ENCODE measurements around the gene CMTM7.
"Not testable (repeated sequence)": the region's sequence is repeated elsewhere in the genome, so short reads cannot be mapped to it uniquely, and the experiment has no call there.

CMTM7 gene

DNA sequence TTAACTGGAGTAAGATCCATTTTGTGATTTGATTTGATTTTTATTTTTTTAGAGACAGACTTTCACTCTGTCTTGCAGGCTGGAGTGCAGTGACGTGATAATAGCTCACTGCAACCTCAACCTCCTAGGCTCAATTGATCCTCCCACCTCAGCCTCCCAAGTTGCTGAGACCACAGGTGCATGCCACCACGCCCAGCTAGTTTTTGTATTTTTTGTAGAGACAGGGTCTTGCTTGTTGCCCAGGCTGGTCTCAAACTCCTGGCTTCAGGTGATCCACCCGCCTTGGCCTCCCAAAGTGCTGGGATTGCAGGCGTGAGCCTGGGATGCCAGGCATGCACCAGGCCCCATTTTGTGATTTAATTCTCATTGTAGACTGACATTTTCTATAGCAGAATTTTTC, 47.8 kb downstream of the CMTM7 start:
- not testable (repeated sequence) for DNase-seq

DNA sequence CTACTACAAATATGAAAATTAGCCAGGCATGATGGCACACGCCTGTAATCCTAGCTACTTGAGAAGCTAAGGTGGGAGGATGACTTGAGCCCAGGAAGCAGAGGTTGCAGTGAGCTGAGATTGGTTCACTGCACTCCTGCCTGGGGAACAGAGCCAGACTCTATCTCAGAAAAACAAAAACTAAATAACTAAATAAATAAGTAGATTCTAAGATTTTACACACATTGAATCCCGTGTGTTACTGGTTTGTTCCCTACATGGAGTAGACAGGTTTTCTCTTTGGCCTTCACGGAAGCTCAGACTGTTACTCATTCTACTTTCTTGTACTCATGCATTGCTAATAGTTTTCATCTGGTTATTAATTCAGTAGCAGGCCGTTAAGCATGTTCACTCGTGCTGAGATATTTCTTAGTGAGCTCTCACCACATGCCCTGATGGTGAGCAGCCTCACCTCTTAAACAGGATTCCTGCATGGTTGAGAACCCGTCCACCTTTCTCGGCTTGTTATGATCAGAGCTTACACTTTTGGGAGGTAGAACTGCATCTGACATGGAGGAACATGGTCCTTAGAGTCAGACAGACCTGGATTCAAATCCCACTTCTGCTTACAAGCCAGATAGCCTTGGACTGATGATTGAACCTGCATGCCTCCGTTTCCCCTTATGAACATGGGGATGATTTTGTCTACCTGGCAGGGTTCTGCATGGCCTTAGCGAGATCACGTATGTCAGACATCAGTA, 49.1 kb downstream of the CMTM7 start:
- DNase-seq: no peak

DNA sequence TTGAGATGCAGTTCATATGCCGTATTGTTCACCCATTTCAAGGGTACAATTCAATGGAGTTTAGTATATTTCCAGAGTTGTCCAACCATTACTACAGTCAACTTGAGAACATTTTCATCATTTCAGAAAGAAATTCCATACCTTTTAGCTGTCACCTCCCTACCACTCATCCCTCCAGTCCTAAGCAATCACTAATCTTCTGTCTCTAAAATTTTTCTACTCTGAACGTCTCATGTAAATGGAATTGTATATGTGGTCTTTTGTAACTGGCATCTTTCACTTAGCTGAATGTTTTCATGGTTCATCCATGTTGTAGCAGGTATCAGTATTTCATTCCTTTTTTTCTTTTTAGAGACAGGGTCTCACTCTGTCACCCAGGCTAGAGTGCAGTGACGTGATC, 51.1 kb downstream of the CMTM7 start:
- no peak for DNase-seq

DNA sequence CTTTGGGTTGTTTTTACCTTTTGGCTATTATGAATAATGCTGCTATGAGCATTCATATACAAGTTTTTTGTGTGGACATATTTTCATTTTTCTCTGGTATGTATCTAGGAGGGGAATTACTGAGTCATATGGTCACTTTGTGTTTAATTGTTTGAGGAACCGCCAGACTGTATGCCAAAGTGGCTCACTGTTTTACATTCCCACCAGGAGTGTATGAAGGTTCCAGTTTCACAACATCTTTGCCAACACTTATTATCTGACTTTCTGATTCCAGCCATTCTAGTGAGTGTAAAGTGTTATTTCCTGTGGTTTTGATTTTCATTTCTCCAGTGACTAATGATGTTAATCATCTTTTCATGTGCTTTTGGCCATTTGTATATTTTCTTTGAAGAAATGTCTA, 51.8 kb downstream of the CMTM7 start:
- no peak for DNase-seq

DNA sequence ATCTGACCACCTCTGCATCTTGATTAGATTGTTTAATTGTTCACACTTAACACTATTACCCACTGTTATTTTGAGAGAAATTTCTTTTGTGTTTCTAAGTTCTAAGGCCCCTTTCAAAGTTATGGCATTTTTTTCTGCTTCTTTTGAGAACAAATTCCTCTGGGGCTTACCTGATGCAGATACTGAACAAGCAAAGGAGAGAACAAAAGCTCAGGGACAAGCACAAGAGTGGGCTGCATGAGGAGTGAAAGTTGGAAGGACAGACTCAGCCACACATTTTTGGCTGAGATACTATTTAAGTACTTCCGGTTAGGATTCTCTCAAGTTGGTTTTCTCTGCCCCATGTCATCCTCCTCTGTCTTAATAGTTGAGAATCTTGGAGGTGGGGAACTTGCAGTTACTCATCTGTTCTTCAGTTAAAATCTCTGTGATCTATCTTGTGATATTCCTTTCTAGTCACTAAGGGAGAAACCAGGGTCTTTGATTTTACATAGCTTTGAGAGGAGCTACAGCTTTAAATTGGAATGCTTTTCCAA, 56.3 kb downstream of the CMTM7 start:
- DNase-seq: no peak

DNA sequence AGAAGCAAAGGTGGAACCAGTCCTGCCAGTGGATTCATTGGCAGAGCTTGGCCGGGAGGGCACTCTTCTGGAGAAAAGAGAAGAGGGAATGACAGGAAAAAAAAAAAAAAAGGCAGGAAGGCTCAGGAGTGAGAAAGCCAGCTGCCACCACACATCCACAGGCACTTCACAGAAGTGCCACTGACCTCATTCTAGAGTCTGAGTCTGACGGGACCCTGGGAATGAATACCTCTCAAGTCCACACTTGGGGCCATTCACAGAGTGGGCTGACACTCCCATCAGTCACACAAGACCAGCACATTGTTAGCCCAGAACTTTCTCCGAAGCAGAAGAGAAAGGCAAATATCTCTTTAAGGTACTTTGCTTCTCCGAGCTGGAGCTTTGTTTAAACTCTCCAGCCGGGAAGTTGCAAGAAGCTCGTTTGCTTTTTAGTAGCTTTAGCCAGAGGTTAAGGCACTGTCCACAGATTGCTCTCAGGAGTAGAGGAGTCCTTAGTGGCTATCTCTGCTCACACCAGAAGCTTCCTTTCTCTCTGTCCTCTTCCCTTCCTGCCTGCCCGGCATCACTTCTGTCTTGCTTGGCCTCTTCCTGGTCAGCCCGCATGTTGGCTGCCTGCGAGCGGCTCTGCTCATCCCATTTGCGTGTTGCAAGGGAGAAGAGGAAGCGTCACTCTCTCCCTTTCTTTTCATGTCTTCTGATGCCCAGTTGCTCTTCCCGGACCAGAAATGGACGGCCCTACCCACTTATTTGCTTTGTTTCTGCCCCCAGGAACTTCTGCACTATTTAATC, 57.2 kb downstream of the CMTM7 start:
- no peak for DNase-seq

DNA sequence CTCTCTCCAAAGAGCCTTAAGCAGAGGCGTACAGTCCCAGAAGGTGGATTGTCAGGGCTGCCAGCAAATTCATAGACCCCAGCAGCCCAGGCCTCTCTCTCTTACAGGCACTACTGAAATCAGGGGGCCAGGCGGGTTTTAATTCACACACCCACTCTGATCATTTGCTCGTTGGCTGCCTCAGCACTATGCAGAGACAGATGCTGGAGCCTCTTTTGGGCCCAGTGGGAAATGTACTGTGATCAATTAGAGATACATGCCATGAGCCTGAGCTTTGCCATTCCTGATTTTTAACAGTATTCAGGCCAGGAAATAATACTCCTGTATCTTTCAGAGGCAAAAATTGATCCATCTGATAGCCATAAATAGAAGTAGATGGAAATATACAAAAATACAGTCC, 58.0 kb downstream of the CMTM7 start:
- no peak for DNase-seq

DNA sequence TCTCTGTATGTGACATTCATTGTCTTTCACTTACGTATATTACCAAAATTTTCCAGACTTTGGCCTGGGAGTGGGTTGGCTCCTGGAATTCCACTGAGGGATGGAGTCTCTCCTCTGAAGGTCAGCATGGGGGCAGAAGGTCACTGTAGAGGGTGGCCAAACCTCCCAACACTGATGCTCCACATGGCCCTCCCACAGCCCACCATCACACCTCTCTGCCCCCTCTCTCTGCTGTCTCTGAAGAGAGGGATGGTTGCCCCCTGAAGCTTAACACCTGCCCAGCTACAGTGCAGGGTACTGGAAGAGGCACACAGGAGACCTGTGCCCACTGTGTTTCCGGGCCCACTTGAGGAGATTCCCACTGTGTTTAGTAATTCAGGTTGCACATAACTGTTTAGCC, 58.8 kb downstream of the CMTM7 start:
- no peak for DNase-seq

DNA sequence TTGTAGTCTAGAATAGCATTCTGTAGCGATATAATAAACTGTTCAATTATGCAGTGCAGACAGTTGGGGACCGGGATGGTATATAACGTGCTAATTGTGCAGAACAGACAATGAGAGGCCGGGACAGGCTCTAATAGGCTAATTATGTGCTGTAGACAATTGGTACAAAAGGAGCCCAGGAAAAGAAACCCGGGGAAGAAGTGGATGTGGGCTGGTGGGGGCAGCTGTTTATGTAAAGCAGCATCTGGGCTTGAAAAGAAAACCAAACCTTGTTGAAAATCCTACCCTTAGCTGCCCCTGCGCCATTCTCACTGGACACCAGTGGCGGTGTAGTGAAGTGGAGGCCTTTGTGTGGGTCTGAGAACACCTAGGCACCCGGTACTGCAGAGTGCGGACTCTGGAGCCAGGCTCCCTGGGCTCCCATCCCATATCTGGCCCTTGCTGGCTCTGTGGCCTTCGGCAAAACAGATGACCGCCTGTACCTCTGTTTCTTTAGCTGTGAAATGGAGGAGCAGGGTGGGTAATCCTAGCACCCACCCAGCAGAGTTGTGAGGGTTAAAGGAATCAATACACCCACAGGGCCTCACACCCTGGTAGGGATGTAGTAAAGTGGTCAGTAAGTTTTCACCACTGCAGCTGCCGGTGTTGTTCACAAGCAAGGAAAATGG, 59.5 kb downstream of the CMTM7 start:
- no peak for DNase-seq

DNA sequence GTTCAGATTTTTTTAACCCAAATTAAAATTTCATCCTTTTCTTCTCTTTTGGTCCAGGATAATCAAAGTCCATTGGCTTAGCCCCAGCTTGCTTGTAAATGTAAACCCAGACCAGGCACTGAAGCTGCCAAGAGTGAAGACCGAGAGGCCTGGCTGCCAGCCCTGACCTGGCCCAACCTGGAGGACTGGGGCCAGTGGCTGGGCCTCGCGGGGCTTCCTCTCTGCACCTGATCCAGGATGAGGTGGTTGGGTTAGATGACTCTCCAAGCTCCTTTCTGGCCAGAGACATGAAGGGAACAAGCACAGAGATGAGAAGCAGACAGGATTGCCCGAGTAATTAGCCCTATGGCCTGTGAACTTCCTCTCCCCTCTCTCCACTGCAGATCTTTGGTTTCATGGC, 60.4 kb downstream of the CMTM7 start:
- DNase-seq: no peak

DNA sequence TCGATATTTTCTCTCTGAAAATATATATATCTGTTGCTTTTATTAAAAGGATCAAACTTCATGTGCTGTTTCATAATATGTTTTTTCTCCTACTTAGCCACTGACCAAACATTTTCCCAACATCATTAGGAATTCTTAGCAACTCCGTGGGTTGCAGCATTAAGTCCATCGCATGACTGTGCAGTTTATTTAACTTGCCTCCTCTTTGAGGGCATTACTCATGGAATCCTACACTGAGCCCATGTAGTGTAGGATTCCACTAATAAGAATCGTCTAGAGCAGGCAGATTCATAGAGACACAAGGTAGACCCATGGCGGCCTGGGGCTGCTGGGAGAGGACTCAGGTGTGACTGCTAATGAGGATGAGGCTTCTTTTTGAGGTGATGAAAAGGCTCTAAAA, 61.7 kb downstream of the CMTM7 start:
- DNase-seq: no peak

DNA sequence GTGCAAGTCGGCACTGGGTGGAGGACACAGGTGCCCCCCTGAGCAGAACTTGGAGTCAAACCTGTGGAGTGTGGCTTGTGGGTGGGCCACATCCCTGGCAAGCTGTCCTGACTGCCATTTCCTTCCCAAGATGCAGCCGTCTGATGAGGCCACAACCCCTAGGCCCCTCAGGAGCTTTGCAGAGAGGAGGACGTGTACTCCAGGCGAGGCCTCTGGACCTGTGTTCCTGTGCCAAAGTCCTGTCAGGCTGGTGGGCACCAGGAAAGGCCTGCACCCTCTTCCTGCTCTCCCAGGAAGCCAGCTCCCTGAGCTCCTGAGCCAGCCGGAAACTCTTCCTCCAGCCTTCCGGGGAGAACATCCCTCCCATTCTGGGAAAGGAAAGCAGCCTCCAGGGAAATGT, 62.5 kb downstream of the CMTM7 start:
- DNase-seq: no peak

DNA sequence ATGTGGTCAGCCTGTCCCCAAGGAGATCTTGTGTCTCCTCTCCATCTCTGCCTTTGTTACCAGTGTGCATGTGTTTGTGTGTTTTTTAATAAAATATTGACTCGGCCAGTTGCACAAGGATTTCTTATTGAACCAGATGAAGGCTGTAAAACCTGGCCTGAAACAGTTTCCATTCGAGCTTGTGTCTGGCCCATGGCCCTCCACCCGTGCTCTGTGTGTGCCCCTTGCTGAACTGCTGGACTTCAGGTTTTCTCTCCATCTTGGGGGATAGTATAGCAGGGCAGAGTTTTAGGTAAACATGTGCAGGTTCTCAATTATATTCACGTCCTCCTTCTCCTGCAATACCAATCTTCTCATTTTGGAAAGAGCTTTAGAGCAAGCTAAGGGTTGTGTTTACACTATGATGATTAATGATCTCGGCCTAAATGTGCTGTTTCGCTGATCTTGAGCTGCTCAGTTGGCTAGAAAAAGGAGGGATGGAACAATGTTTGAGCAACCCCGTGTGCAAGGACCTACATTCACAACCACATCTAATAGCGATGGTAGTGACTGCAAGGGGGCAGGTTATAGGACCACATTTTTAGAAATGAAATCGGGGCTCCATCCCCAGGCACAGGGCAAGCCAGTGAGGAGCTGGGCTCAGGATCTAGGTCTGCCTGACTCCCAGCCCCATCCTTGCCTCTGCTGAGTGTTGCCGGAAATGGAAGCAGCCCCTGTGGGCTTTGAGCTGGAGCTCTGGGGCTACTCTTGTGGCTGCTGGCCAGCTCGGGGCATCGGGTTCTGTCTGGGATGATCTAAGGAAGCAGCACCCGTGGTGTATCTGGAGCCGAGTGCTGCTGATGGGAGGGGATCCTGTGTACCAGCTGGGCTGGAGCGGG, 63.3 kb downstream of the CMTM7 start:
- DNase-seq: no peak

DNA sequence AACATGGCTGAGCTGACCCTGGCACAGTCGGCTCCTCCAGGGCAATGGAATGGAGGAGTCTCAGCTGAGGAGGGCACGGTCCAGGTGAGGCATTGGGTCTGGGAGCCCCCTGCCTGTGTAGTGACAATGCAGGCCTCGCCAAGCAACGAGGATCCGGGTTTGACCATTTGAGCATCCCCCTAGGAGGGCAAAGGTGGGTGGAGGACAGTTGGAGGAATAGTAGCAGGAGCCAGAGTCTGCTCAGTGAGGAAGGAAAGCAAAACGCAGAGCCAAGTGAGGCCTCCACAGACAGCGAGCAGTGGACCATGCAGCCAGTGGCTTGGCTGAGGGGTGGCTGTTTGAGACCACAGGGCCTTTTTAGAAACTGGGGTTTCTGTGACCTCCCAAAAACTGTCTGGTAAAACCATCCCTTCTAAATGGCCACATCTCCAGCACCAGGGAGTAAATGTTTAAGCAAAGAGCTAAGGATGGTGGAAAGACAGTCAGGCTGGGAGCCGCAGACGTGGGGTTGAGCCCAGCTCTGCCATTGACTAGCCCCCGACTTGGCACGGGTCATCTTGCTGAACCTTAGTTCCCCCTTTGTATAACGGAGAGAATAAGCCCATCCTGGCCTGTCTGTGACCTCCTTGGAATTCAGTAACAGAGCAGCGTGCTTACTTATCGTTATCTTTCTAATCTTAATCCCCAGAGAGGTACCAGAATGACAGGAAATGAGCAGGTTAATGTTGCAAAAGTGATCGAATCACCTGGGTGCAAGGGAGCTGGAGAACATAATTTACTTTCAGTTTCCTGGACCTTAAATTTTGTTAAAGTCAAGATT, 64.2 kb downstream of the CMTM7 start:
- no peak for DNase-seq

DNA sequence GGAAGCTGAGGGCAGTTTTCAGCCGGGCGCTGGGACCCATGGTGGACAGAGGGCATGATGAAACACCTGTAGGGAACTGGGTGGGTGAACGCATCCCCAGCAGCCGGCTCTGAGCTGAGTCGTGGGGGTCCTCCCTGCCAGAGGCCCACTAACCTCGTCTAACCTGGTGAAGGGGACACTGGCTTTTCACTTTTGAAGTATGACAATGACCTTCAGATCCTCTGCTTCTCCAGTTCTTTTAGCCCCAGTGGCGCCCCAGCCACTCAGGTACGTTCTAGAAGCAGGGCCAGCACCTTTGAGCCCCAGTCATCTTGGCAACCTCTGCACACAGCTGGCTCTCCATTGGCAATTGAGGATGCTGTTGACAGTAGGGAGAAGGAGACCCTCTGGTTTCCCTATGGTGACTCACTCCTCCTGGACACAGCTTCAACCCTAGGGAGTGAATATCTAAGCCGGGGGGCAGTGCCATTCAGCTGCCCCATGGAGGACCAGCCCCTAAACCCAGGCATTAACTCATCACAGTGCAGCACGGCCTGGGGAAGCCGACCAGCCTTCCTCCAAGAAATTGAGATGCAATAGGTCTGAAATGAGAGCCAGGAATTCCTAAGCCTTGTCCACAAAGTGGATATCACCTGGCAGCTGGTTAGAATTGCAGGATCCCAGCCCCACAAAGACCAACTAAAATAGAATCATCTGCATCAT, 64.9 kb downstream of the CMTM7 start:
- DNase-seq: no peak

DNA sequence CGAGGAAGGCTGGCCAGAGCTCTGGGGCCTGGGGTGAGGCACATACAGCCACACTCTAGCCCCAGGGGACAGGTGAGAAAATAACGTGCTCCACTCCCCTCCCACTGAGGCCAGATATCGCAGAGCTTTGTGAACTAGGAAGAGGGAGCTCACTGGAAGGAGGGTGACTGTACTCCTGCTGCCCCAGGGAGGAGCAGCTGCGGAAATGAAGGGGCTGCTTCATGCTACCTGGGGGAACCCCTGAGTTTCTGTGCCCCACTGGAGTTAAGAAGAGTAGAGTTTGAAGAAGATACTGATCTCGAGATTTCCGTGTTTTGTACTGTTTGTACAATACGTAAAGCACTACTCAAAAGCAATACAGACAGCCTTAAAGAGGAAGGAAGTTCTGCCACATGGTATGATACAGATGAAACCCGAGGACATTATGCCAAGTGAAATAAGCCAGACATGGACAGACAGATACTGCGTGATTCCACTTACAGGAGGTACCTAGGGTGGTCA, 66.4 kb downstream of the CMTM7 start:
- no peak for DNase-seq

DNA sequence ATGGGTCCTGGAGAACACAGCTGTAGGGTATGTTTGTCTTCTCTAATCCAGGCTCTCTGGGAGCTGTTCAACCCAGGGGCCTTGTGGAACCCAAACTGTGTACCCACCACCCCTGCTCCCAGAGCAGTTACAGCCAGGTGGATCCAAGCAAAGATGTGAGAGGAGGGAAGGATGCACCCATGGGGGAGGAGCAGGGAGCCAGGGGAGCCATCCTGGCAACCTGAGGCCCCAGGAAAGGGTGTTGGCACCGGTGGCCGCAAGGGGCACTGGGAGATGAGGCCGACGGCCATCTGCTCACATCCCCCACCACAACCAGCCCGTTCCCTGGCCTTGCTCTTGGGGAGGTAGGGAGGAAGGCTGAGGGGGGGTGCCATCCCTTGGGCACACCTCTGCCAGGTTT, 67.8 kb downstream of the CMTM7 start:
- DNase-seq: no peak

DNA sequence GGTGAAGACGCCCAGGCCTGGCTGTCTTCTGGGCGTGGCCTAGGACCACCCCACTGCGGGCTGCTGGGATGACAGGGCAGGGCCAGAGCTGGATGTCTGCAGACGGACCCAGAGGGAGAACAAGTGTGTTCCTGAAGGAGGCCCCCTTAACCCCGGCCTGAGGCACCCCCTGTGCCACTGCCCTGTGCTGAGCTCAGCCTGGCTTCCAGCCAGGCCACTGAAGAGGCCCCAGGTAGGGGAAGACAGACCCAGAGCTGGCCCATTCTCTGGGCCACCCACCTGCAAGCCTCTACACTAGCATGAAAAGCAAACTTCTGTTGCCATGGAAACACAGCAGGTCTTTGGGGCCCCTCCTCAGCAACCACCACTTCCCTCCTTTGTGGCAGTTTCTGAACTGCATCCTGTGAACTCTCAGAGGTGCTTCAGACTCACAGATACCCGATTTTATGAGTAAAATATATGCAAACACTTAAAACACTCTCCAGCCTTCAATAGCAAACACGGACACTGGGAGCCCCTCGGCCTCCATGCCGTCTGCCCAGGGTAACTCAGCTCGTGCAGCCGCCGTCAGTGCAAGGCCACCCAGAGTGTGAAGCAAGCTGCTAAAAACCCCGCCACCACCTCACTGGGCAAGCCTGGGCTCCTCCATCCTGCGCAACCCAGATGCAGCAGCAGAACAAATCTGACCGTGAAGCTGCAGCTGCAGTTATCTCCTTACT, 68.5 kb downstream of the CMTM7 start:
- DNase-seq: no peak

DNA sequence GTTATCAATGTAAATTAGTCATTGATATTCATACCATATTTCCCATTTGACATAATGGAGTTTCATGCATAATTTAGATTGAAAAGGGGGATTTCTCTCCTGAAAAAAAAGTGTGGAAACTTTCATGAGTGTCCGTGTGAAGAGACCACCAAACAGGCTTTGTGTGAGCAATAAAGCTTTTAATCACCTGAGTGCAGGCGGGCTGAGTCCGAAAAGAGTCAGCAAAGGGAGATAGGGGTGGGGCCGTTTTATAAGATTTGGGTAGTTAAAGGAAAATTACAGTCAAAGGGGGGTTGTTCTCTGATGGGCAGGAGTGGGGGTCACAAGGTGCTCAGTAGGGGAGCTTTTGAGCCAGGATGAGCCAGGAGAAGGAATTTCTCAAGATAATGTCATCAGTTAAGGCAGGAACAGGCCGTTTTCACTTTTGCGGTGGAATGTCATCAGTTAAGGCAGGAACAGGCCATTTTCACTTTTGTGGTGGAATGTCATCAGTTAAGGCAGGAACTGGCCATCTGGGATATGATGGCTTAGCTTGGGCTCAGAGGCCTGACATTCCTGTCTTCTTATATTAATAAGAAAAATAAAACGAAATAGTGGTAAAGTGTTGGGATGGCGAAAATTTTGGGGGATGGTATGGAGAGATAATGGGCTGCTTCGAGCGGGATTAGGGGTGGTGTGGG, 69.3 kb downstream of the CMTM7 start:
- not testable (repeated sequence) for DNase-seq
